GM19395 (cell line): Measurements from ENCODE around the gene SNX11.
A peak's percentile ranks its signal among the peaks of the same experiment; 100 is the strongest.
"Not testable (repeated sequence)": the region's sequence is repeated elsewhere in the genome, so short reads cannot be mapped to it uniquely, and the experiment has no call there.

ENCODE experiments used
- ATAC-seq: cut with Tn5 transposase; IDR thresholded peaks from one replicate; pipeline ENCODE4 v1.9.1; 2021; ENCODE audit warnings: mild to moderate bottlenecking, moderate library complexity; ENCODE audit not compliant: unreplicated experiment

The SNX11 gene, protein sequence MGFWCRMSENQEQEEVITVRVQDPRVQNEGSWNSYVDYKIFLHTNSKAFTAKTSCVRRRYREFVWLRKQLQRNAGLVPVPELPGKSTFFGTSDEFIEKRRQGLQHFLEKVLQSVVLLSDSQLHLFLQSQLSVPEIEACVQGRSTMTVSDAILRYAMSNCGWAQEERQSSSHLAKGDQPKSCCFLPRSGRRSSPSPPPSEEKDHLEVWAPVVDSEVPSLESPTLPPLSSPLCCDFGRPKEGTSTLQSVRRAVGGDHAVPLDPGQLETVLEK

DNA sequence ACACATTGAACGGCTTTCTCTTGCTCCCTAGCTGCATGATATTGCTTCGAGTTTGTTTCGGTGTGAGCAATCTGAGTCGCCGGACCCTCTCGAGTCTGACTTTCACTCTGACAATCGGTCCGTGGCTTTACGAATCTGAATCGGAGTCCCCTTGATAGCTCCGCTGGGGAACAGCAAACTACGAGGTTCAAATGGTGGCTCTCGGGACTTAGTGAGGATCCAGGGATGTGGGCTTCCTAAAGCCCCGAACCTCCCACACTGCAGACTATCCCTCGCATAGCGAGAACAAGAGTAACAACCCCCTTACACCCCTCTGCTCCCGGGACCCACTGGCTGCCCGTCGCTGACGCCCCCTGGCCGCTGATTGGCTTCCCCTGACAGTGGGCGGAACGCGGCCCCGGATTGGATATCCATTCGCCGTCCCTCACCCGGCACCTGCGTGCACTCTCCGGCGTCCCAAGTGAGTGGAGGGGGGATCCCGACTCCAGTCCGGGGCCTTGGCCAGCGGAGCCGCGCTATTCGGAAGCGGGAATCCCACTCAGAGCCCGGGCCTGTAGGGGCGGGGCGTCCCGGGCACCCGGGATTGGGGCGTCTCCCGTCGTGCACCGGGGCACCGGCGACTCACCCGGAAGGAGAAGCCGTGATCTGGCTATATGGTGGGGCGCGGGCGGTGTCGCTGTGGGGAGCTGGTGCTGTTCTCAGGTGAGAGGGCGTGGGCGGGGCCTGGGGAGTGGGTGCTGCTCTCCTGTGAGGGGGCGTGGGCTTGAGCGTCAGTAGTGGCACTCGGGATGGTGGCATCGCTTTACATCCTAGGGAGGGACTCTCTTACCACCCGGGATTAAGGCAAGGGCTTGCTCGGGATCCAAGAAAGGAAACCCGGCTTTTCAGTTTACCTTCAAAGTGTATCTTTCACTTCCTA is at the start of gene SNX11:
SNX11 (plus strand) TSS at position 630 of the 919 bp plus-strand sequence. CDS start 4,278 bp downstream, outside the sequence.
- ATAC-seq, result peak; percentile 78

DNA sequence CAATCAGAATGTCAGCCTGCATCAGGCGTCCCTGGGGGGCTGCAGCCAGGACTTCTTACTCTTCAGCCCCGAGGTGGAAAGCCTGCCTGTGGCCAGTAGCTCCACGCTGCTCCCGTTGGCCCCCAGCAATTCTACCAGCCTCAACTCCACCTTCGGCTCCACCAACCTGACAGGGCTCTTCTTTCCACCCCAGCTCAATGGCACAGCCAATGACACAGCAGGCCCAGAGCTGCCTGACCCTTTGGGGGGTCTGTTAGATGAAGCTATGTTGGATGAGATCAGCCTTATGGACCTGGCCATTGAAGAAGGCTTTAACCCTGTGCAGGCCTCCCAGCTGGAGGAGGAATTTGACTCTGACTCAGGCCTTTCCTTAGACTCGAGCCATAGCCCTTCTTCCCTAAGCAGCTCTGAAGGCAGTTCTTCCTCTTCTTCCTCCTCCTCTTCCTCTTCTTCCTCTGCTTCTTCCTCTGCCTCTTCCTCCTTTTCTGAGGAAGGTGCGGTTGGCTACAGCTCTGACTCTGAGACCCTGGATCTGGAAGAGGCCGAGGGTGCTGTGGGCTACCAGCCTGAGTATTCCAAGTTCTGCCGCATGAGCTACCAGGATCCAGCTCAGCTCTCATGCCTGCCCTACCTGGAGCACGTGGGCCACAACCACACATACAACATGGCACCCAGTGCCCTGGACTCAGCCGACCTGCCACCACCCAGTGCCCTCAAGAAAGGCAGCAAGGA is 49.0 kb upstream of the SNX11 start:
- no peak for ATAC-seq

DNA sequence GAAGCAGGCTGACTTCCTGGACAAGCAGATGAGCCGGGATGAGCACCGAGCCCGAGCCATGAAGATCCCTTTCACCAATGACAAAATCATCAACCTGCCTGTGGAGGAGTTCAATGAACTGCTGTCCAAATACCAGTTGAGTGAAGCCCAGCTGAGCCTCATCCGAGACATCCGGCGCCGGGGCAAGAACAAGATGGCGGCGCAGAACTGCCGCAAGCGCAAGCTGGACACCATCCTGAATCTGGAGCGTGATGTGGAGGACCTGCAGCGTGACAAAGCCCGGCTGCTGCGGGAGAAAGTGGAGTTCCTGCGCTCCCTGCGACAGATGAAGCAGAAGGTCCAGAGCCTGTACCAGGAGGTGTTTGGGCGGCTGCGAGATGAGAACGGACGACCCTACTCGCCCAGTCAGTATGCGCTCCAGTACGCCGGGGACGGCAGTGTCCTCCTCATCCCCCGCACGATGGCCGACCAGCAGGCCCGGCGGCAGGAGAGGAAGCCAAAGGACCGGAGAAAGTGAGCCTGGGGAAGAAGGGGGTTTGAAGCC is 48.4 kb upstream of the SNX11 start:
- no peak for ATAC-seq

DNA sequence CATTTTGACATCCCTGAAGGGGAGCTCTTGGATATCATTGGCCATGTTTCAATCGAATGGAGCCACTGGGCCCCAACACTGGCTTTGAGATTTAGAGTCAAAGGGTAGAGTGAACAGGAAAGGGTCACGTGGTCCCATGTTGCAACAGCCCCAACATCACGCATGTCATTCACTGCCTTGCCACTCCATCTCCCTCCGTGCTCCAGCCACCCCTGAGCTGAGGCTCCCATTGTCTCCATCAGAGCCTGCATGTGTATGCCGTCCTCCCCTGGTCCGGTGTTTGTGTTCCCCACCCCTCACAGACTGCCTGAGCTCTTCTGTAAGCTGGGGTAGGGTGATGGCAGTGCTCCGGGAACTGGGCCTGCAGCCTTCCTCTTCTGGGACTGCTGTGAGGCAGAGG is 47.3 kb upstream of the SNX11 start:
- no peak for ATAC-seq

DNA sequence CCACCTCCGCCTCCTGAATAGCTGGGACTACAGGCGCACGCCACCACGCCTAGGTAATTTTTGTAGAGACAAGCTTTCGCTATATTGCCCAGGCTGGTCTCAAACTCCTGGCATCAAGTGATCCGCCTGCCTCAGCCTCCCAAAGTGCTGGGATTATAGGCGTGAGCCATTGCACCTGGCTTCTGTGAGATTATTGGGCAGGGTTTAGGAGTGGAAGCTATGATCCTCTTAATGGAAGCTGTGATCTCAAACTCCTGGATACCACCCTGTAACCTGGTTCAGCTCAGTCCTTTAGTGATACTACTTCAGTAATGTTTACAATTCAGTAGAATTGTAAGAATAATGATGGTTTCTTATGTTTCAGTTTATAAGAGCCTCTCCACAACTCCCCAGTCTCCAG is 45.3 kb upstream of the SNX11 start:
- no peak for ATAC-seq

DNA sequence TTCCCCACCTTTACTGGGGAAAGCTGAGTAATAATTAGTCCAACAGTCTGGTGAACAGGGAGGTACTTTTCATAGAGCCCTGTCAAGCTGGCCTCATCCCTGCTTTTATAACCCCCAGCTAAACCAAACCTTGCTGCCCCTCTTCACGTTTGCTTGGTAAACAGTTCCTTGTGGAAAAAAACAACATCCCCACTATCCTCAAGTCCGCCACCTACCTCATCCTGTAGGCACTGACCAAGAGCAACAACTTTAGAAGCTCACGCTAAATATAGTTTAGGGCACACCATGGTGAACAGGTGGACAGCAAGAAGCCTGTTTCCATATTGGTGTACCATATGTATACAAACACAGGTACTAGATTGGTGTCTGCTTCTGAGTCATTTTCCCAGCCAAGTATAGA is 42.9 kb upstream of the SNX11 start:
- ATAC-seq, result no peak

DNA sequence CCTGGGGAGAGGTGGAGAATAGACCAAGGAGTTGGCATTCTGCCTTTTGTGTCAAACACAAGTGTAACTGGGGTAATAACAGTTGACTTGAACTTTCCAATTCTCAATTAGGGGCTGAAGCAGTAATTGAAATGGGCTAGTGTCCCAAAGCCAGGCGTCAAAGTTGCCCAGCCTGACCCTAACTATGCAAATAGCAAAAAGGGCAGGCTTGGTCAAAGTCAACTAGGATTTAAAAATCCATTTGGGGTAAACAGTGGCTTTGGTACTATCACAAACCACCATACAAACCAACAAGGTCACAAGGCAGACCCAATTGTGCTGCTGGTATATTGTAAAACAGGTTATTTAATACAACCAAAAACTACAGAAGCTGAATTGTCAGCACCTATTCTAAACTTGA is 41.4 kb upstream of the SNX11 start:
- ATAC-seq, result no peak

DNA sequence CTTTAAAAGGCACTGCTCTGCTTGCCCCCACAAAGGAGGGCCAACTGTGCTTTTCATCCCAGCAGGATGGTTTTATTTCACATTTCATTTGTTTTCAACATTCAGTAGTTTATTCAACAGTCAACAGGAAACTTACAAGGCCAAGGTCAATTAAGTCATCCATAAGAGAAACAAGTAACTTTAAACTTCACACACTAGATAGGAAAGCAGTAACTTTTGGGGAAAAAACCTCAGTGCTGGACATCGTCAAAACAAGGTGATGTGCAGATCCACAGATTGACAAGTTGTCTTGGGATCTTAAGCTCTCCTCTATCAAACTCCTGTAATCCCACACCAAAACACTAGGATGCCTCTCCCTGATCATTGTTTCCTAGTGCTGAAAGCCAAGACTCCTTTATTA is 40.9 kb upstream of the SNX11 start:
- ATAC-seq, result no peak

DNA sequence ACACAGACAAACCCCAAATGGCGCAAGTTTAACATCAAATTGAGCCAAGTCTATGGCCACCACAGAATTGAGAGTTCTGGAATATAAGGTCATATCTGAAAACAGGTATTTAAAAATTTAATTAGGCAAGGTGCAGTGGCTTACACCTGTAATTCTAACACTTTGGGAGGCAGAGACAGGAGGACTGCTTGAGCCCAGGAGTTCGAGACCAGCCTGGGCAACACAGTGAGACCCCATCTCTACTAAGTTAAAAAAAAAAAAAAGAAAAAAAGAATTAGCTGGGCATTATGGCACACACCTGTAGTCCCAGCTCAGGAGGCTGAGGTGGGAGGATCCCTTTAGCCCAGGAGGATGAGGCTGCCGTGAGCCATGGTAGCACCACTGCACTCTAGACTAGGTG is 40.3 kb upstream of the SNX11 start:
- no peak for ATAC-seq

DNA sequence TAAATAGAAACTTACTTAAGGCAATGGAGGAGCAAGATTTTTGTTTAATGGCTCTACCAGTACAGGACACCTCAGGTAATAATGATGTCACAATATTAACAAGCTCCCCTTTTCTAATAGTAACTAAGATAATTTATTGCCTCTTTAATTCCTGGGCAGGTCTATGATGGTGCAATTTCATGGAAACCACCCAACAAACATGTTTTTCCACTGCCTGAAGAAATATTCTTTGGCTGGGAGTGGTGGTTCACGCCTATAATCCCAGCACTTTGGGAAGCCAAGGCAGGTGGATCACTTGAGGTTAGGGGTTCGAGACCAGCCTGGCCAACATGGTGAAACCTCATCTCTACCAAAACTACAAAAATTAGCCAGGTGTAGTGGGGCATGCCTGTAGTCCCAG is 39.8 kb upstream of the SNX11 start:
- ATAC-seq, result not testable (repeated sequence)

DNA sequence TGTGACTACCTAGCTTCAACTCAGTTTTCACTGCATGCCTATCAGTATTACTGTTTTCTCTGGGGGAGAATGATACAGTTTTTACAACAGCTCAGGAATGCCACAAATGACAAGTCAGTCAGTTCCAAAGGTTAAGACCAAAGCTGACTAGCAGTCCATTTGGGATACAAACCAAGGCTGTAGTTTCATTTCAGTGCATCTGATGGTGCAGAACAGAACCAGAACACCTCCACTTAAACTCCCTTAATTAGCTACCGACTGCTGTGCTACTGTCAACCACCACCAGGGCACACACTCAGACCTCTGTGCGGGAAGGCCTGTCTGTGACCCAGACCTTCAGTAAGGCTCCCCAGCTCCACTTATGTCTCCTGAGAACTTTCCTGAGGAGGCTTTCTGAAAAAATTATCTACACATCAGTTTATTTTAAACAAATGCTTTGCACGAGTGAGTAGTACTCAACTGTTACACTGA is 39.0 kb upstream of the SNX11 start:
- ATAC-seq, result no peak

DNA sequence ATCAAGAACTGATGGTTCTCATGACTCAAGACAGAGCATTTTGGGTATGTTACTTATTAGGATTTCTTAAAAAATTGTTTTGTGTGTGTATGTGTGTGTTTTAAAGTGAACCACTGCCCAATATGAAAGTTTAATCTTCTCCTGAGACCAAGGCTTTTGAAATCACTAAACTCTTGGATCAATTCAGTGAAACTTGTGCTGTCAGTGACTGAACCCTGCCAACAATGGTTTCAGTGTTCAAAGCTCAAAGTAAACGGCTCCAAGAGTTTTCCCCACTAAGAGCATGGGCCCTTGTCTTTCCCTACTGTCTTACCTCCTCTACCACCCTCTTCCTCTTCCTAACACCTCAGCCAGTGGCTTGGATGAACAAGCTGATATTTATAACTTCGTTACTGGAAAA is 37.4 kb upstream of the SNX11 start:
- no peak for ATAC-seq

DNA sequence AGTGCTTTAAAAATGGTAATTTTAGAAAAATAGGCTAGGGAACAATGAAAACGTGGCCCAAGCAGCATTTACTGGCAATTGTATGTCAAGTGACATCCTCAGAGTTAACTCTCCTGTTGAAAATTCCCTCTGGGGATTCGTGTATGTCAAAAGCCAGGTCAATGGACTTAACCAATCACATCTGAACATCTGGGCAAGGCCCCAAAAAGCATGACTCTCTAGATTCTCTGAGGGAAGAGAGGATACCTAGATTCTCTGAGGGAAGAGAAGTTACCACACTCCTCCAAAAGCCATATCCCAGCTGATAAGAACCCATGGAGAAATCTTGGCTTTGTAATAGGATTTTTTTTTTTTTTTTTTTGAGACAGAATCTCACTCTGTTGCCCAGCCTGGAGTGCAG is 35.9 kb upstream of the SNX11 start:
- no peak for ATAC-seq

DNA sequence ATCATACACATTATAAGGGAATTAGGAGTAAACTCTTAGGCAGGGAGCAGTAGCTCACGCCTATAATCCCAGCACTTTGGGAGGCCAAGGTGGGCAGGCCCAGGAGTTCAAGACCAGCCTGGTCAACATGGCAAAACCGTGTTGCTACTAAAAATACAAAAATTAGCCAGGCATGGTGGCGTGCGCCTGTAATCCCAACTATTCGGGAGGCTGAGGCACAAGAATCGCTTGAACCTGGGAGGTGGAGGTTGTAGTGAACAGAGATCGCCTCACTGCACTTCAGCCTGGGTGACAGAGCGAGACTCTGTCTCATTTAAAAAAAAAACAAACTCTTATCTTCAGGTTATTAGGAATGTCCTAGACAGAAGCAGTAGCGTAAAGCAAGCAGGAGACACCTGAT is 34.8 kb upstream of the SNX11 start:
- ATAC-seq, result not testable (repeated sequence)

DNA sequence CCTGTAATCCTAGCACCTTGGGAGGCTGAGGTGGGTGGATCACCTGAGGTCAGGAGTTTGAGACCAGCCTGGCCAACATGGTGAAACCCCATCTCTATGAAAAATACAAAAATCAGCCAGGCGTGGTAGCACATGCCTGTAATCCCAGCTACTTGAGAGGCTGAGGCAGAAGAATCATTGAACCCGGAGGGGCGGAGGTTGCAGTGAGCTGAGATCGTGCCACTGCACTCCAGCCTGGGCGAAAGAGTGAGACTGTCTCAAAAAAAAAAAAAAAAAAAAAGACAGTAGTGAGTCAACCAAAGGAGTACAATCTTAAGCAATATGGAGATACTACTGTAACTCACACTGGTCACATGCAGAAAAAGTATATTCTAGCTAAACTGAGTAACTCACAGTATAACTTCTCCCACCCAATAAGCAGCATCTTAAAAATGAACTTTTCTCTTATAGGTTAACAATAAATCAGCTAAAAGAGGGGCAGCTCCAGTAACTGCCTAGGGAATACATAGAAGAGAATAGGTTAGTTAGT is 33.9 kb upstream of the SNX11 start:
- ATAC-seq, result not testable (repeated sequence)

DNA sequence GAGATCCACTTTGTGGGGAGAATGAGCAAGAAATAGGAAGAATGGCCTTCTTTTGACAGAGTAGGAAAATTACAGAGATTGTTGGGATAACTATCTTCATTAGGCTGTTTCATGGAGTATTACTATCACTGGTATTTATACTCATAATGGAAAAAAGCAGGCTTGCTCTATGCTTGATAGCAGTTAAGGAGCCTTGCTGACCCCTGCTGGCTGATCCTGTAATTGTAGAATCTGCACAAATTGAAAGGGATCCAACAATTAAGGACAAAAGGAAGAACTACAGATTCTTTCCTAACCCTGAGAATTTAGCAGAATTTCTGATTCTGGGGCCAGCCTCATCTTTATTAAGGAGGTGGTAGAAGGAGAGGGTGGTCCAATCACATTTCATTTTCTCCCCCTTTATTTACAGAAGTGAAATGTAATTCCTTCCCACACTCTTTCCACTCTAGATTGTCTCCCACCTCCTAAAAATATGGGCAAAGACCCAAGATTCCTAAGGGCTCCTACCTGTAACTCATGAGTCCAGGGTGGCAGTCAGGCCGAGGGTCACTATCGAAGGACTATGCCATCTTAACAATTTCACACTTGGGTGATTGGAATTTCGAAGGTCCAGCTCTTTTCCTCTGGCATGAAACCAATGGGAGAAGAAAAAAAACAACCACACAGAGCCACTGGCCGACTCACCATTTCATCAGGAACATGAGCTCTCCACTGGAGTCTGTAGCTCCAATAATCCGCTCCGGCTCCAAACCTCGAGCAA is 33.1 kb upstream of the SNX11 start:
- no peak for ATAC-seq

DNA sequence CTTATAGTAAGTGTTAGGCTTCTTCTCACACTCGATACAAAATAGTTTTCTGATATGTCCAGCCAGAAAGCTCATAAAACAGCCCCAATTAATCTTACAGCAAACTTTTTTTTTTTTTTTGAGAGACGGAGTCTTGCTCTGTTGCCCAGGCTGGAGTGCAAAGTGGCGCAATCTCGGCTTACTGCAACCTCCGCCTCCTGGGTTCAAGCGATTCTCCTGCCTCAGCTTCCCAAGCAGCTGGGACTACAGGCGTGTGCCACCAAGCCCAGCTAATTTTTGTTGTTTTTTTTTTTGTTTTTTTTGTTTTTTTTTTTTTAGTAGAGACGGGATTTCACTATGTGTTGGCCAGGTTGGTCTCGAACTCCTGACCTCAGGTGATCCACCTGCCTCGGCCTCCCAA is 30.4 kb upstream of the SNX11 start:
- ATAC-seq, result not testable (repeated sequence)

DNA sequence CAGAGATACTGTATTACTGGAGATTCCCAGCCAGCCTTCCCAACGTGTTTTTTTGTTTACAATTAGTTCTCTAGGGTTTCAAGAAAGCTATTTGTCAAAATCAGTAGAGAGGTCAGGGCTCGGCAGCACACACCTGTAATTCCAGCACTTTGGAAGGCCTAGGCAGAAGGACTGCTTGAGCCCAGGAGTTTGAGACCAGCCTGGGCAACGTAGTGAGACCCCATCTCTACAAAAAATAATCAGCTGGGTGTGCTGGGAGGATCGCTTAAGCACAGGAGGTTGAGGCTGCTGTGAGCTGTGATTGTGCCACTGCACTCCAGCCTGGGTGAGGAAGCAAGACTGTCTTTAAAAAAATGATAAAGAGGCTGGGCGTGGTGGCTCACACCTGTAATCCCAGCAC is 25.7 kb upstream of the SNX11 start:
- no peak for ATAC-seq

DNA sequence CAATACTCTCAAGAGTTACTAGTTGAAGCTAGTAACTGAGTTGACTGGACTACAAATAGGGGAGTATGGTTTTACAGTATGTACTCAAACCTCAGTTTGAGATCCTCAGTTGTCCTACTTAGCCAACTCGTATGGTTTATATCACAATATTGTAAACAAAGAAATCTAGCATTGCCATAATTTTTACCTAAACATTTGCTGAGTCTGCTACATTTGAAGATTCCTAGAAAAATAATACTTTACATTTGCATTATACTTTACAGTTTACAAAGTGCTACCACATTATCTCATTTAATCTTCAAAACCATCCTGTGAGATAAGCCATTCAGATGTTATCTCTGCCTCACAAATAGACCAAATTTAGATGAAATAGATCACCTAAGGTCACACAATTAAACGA is 22.6 kb upstream of the SNX11 start:
- ATAC-seq, result no peak

DNA sequence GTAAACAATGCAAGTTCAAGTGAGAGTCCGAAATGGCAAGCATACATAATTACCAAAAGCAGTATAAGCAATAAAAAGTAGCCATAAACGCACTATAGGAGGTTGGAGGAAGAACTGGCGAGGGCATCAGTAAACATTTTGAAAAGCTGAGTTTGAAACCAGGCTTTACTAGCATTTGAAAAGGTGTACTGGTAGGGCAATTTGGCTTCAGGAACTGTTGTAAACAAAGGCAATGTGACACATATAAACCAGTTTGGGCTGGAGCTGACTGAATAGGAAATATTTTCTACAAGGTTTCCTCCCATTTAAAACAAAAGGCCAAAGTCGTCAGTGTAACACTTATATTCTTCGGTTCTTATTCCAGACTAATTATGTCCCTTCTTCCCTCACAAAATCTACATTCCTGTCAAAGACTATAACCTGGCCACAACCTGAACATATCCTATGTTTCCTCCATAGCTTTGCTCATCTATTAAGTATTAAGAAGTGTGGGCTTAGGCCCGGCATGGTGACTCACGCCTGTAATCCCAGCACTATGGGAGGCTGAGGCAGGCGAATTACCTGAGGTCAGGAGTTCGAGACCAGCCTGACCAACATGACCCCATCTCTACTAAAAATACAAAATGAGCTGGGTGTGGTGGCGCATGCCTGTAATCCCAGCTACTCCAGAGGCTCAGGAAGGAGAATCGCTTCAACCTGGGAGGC is 14.1 kb upstream of the SNX11 start:
- ATAC-seq, result no peak
